Liver (tissue), 9 donors: ENCODE data around the gene IQSEC1. TPM values are rescaled to one million over a fixed set of nuclear protein-coding genes. Genes with fewer than 3 reads are reported as not detected.

Experiments
- DNase-seq: peaks from one replicate; pipeline ENCODE4 v3.0.0-alpha.2; 2017; ENCODE audit warnings: low spot score
- H3K27ac ChIP-seq, 2 donors: one replicate each; pipeline ENCODE4 v1.7.0; 2013; ENCODE audit warnings: inconsistent platforms in 2 of 2, low read length in 2 of 2, control low read depth in 1 of 2, low read depth in 1 of 2, mild to moderate bottlenecking in 1 of 2
- H3K27me3 ChIP-seq, 4 donors: one replicate each; pipeline versions ENCODE4 v1.6.1 to v1.7.0; 2013; ENCODE audit warnings: low read length in 3 of 4, inconsistent platforms in 1 of 4, mild to moderate bottlenecking in 1 of 4, moderate library complexity in 1 of 4; ENCODE audit not compliant: control insufficient read depth in 4 of 4, insufficient read depth in 4 of 4
- H3K36me3 ChIP-seq, 4 donors: one replicate each; pipeline versions ENCODE4 v1.6.1 to v1.7.0; 2013; ENCODE audit warnings: low read length in 3 of 4, mild to moderate bottlenecking in 3 of 4, low read depth in 1 of 4, moderate library complexity in 1 of 4; ENCODE audit not compliant: control insufficient read depth in 4 of 4, insufficient read depth in 3 of 4
- H3K4me1 ChIP-seq, 4 donors: one replicate each; pipeline versions ENCODE4 v1.6.1 to v1.7.0; 2013; ENCODE audit warnings: low read length in 3 of 4, mild to moderate bottlenecking in 3 of 4, moderate library complexity in 1 of 4; ENCODE audit not compliant: control insufficient read depth in 4 of 4, insufficient read depth in 4 of 4
- H3K4me3 ChIP-seq, 3 donors: one replicate each; pipeline versions ENCODE4 v1.6.1 to v1.7.0; 2013; ENCODE audit warnings: low read length in 3 of 3, control low read depth in 1 of 3, low read depth in 1 of 3, mild to moderate bottlenecking in 1 of 3
- H3K9ac ChIP-seq, 2 donors: one replicate each; pipeline ENCODE4 v1.7.0; 2013; ENCODE audit warnings: low read length in 2 of 2, mild to moderate bottlenecking in 2 of 2, moderate library complexity in 2 of 2, control low read depth in 1 of 2, low read depth in 1 of 2
- H3K9me3 ChIP-seq, 4 donors: one replicate each; pipeline versions ENCODE4 v1.6.1 to v1.7.0; 2013; ENCODE audit warnings: low read length in 3 of 4; ENCODE audit not compliant: control insufficient read depth in 4 of 4
- CTCF ChIP-seq: fragments of 150-350 bp; IDR thresholded peaks from 2 replicates; pipeline ENCODE4 v1.5.1; 2017; ENCODE audit warnings: improper control_type of control experiment, low read depth, low read length; ENCODE audit not compliant: missing input control
- EGR1 ChIP-seq, 2 donors: IDR thresholded peaks; 2 replicates each; pipeline ENCODE4 v1.6.1; 2016 to 2018; ENCODE audit warnings: antibody characterized with exemption in 2 of 2, low read depth in 2 of 2
- GABPA ChIP-seq, 2 donors: IDR thresholded peaks in 1 of 2; conservative IDR thresholded peaks in 1 of 2; 2 replicates each; pipeline ENCODE4 v1.6.1; 2016; ENCODE audit warnings: antibody characterized with exemption in 2 of 2, mild to moderate bottlenecking in 1 of 2, moderate library complexity in 1 of 2
- NR2F2 ChIP-seq: IDR thresholded peaks from 2 replicates; pipeline ENCODE4 v1.6.1; 2016; ENCODE audit warnings: antibody characterized with exemption
- RAD21 ChIP-seq, 2 donors: IDR thresholded peaks; 2 replicates each; pipeline ENCODE4 v1.6.1; 2016; ENCODE audit warnings: antibody characterized with exemption in 2 of 2, mild to moderate bottlenecking in 2 of 2
- REST ChIP-seq: IDR thresholded peaks from 2 replicates; pipeline ENCODE4 v1.6.1; 2016; ENCODE audit warnings: antibody characterized with exemption, mild to moderate bottlenecking
- ZBTB33 ChIP-seq: IDR thresholded peaks from 2 replicates; pipeline ENCODE4 v1.6.1; 2016; ENCODE audit warnings: antibody characterized with exemption
- WGBS: extraction: QIAGEN DNeasy Blood & Tissue Kit; methylation state at CpG from one replicate; pipeline ENCODE4 v1.1.7; 2013; 5-methylcytosine and 5-hydroxymethylcytosine counted together
- polyA plus RNA-seq, 2 donors: library from polyadenylated mRNA; stranded (reverse) in 1 of 2; unstranded in 1 of 2; fragments of 200-250 nt in 1 of 2; fragments of >200 nt in 1 of 2; fragmentation: Nextera tagmentation in 1 of 2; extraction: Ambion mirVana in 1 of 2; gene quantifications; one replicate each; pipeline versions ENCODE4 v1.2.1 to v1.2.3, GENCODE V29; 2013 to 2015
- total RNA-seq, 2 donors: library from RNA; depleted of rRNA; stranded (reverse); fragments of >200 nt; gene quantifications; one replicate each; pipeline ENCODE4 v1.2.3, GENCODE V29; 2014
- donor health status: healthy.
- donor health status: healthy.
- donor health status: healthy.
- donor health status: healthy.
- donor health status: healthy.

IQSEC1 gene
- total and polyA plus RNA-seq, 4 donors, result 12.7 to 56.0 (median 36.2) TPM

GRCh38 chr3:13003608-13004007 lies 69.6 kb downstream of the IQSEC1 start:
- 71% methylated on average over 4 of the region's 4 CpGs for WGBS
- peaks cover 0 to 4% (median 0%) of the 10 kb centered on the region in 4 donors for H3K4me1 ChIP-seq

More at GRCh38 chr3:13003608-13004007, 69.6 kb downstream of the IQSEC1 start:
- Histone ChIP-seq H3K27me3 (no peaks in the 10 kb centered on the region), H3K9me3 (no peaks in the 10 kb centered on the region), H3K4me3 (no peak overlapping the region), H3K27ac (no peak overlapping the region), H3K36me3 (peaks cover 0 to 2% (median 0%) of the 10 kb centered on the region in 4 donors), H3K9ac (no peak overlapping the region)
- TF ChIP-seq RAD21 (IDR thresholded peaks at IDR 0.05) (no peak), CTCF (no peak), ZBTB33 (no peak), GABPA (IDR thresholded peaks at IDR 0.05 in 1 of 2, conservative IDR thresholded peaks at IDR 0.05 in 1 of 2) (no peak), REST (no peak), NR2F2 (no peak), EGR1 (IDR thresholded peaks at IDR 0.05; ENCODE audit: low read depth in 2 of 2) (no peak)
- DNase-seq, result no peak
